Lung (tissue), 12 donors: Measurements from ENCODE around the gene SYCE3. TPM values are rescaled to one million over a fixed set of nuclear protein-coding genes. Genes with fewer than 3 reads are reported as not detected.

Experiments used
- ATAC-seq: fragments of 200-7000 bp; cut with Tn5 transposase; one replicate; pipeline ENCODE4 v1.9.1; 2020; ENCODE audit warnings: moderate number of reproducible peaks; ENCODE audit not compliant: insufficient read depth, low FRiP score
- DNase-seq, 3 donors: peaks; one replicate each; pipeline ENCODE4 v3.0.0-alpha.2; 2013 to 2017
- H3K27ac ChIP-seq, 2 donors: one replicate each; pipeline ENCODE4 v1.5.1; 2013; ENCODE audit warnings: mild to moderate bottlenecking in 2 of 2, moderate library complexity in 2 of 2, control low read depth in 1 of 2, inconsistent platforms in 1 of 2, low read depth in 1 of 2, low read length in 1 of 2
- H3K27me3 ChIP-seq, 3 donors: one replicate each; pipeline ENCODE4 v1.5.1; 2013; ENCODE audit warnings: low read length in 2 of 3; ENCODE audit not compliant: control insufficient read depth in 3 of 3, insufficient read depth in 3 of 3
- H3K36me3 ChIP-seq, 4 donors: one replicate each; pipeline ENCODE4 v1.5.1; 2013; ENCODE audit warnings: low read length in 4 of 4, mild to moderate bottlenecking in 1 of 4, moderate library complexity in 1 of 4; ENCODE audit not compliant: control insufficient read depth in 4 of 4, insufficient read depth in 4 of 4
- H3K4me1 ChIP-seq, 5 donors: one replicate each; pipeline ENCODE4 v1.5.1; 2013; ENCODE audit warnings: low read length in 5 of 5, mild to moderate bottlenecking in 2 of 5, moderate library complexity in 1 of 5; ENCODE audit not compliant: control insufficient read depth in 5 of 5, insufficient read depth in 5 of 5
- H3K4me3 ChIP-seq: one replicate; pipeline ENCODE4 v1.5.1; 2013; ENCODE audit warnings: mild to moderate bottlenecking, control low read depth, moderate library complexity
- H3K9ac ChIP-seq, 2 donors: one replicate each; pipeline ENCODE4 v1.5.1; 2013; ENCODE audit warnings: low read length in 2 of 2, control low read depth in 1 of 2; ENCODE audit not compliant: insufficient read depth in 1 of 2
- H3K9me3 ChIP-seq, 4 donors: one replicate each; pipeline ENCODE4 v1.5.1; 2013; ENCODE audit warnings: low read length in 3 of 4, mild to moderate bottlenecking in 1 of 4, moderate library complexity in 1 of 4; ENCODE audit not compliant: control insufficient read depth in 4 of 4, insufficient read depth in 3 of 4
- WGBS, 2 donors: extraction: QIAGEN DNeasy Blood & Tissue Kit; methylation state at CpG; one replicate each; pipeline ENCODE4 v1.1.7; 2013; 5-methylcytosine and 5-hydroxymethylcytosine counted together
- polyA plus RNA-seq, 2 donors: library from polyadenylated mRNA; stranded (reverse); fragments of 200-250 nt; gene quantifications; one replicate each; pipeline ENCODE4 v1.2.1, GENCODE V29; 2013
- total RNA-seq, 2 donors: library from RNA; depleted of rRNA in 1 of 2; stranded (reverse); fragments of >200 nt in 1 of 2; gene quantifications; one replicate each; pipeline ENCODE4 v1.2.1, GENCODE V29; 2014 to 2021
- TF ChIP-seq, protein P1 (sequence below): IDR thresholded peaks from 2 replicates; pipeline ENCODE4 v1.5.1; 2012; ENCODE audit warnings: mild to moderate bottlenecking; ENCODE audit errors: control extremely low read depth, extremely low read depth
- donor health status: control.
- donor health status: control.
- donor health status: Bipolar disorder and iron deficiency.
- donor health status: healthy.
- donor health status: DM: yes; HTN: yes; CAD: no.

Gene SYCE3
- total and polyA plus RNA-seq, 4 donors: 1.1 to 1.7 TPM; not detected in 2

DNA sequence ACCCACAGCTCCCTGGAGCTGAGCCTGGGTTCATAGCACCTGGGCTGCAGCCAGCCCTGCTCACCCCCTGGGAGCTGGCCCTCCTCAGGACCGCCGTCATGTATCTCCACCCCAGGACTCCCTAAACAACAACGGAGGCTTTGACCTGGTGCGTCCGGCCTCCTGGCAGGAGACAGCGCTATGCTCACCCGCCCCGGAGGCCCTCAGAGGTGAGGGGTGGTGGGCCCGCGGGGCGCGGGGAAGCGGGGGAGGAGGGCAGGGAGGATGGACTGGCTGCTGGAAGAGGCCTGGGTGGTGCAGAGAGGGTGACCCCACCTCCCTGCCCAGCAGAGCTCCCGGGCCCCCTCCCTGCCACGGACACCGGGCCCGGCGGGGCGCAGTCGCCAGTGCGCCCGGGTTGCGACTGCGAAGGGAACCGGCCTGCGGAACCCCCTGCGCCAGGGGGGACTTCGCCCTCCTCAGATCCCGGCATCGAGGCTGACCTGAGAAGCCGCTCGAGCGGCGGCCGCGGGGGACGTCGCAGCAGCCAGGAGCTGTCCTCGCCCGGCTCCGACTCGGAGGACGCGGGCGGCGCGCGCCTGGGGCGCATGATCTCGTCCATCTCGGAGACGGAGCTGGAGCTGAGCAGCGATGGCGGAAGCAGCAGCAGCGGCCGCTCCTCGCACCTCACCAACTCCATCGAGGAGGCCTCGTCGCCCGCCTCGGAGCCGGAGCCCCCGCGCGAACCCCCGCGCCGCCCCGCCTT is 41.0 kb upstream of the SYCE3 start:
- no peak for DNase-seq

GRCh38 chr22:50602338-50602700 is 39.6 kb upstream of the SYCE3 start:
- no peak for DNase-seq
- Histone ChIP-seq H3K9ac (no peak overlapping the region), H3K36me3 (no peaks in the 10 kb centered on the region), H3K27me3 (peaks cover 22 to 47% (median 22%) of the 10 kb centered on the region in 3 donors), H3K4me3 (no peak overlapping the region), H3K4me1 (peaks cover 0 to 5% (median 0%) of the 10 kb centered on the region in 5 donors), H3K27ac (no peak overlapping the region), H3K9me3 (peaks cover 0 to 6% (median 0%) of the 10 kb centered on the region in 4 donors)
- no peak for ATAC-seq
- TF ChIP-seq, protein P1, sequence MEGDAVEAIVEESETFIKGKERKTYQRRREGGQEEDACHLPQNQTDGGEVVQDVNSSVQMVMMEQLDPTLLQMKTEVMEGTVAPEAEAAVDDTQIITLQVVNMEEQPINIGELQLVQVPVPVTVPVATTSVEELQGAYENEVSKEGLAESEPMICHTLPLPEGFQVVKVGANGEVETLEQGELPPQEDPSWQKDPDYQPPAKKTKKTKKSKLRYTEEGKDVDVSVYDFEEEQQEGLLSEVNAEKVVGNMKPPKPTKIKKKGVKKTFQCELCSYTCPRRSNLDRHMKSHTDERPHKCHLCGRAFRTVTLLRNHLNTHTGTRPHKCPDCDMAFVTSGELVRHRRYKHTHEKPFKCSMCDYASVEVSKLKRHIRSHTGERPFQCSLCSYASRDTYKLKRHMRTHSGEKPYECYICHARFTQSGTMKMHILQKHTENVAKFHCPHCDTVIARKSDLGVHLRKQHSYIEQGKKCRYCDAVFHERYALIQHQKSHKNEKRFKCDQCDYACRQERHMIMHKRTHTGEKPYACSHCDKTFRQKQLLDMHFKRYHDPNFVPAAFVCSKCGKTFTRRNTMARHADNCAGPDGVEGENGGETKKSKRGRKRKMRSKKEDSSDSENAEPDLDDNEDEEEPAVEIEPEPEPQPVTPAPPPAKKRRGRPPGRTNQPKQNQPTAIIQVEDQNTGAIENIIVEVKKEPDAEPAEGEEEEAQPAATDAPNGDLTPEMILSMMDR: no peak
- WGBS, 2 donors: 26 to 39% methylated on average over 2 of the region's 2 CpGs

More for the DNA sequence above, 41.0 kb upstream of the SYCE3 start:
- WGBS, 2 donors: 7 to 13% methylated on average over 42 to 70 of the region's 70 CpGs
- no peak for ATAC-seq
- Histone ChIP-seq H3K9me3 (peaks cover 0 to 6% (median 0%) of the 10 kb centered on the region in 4 donors), H3K4me3 (no peak overlapping the region), H3K27ac (no peak overlapping the region), H3K27me3 (peaks cover 22 to 54% (median 22%) of the 10 kb centered on the region in 3 donors), H3K9ac (no peak overlapping the region), H3K36me3 (no peaks in the 10 kb centered on the region), H3K4me1 (peaks cover 0 to 5% (median 0%) of the 10 kb centered on the region in 5 donors)
- TF ChIP-seq, protein P1: no peak

- DNase-seq: no peak
- TF ChIP-seq, protein P1: no peak
- peaks cover 0 to 5% (median 0%) of the 10 kb centered on the region in 5 donors for H3K4me1 ChIP-seq
- no peaks in the 10 kb centered on the region for H3K36me3 ChIP-seq
- H3K4me3 ChIP-seq: no peak overlapping the region
- H3K27me3 ChIP-seq: peaks cover 22 to 44% (median 22%) of the 10 kb centered on the region in 3 donors
- no peak for ATAC-seq
- H3K27ac ChIP-seq: no peak overlapping the region
- 55 to 67% methylated on average over 12 of the region's 12 CpGs for WGBS, 2 donors
- H3K9ac ChIP-seq: no peak overlapping the region
- peaks cover 0 to 6% (median 0%) of the 10 kb centered on the region in 4 donors for H3K9me3 ChIP-seq
Measured at GRCh38 chr22:50601669-50602337, 39.1 kb upstream of the SYCE3 start.
